Measurements from ENCODE around the gene PDE1C.

Gene PDE1C

DNA sequence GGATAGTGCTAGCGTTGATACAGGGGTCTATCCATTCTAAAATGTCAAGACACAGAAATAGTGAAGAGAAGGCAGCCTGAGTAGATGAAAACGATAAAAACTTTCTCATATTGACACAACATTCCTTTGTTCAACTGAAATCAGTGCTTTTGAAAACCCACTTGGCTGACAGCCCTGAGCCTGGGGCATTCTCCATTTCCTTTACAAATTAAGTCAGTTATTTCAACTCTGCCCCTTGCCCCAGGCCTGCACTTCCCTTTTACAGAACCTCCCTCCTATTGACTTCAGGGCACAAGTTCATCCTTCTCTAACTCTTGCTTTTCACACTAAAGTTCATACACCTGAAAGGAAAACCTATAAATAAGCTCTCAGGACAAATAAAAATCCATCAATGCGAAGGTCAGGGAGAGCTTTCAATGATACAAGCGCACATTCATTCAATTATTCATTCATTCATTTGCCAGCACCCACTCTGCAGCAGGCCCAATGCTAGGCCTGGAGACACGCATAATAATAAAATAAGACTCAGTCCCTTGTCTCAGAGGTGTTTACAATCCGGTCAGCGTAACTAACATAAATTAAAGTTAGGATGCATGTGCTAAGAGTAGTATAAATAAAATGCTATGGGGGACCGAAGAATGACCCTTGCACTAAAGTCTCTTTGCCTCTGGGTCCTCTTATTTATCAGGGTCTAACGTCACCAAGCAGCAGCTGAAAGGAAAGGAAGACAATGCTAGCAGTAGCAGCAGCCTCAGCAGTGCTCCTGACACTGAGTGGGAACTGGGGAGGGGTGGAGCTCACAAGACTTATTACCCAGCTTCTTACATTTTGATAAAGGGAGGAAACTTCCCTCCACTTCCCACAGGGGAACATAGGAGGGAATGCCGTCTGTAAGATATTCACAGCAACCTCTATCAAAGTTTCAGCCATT lies 134.8 kb downstream of the PDE1C start:
- no peak for FAIRE-seq

DNA sequence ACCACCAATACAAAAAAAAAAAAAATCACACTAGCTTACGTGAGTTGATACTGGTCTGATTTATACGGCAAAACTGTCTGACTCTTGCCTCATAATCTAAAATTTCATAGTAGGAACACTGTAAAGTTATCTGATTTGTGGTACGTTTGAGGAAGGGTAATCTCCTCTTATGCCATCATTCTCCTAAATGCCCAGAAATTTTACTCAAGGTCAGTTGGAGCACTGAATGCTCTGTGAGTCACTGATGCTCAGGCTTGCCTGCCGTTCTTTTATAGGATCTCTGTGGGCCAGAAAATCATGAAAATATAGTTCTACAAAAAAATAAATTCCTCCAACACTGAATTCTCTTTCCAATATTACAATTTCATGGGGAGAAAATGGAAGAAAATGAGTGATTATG lies 135.7 kb downstream of the PDE1C start:
- FAIRE-seq = no peak

DNA sequence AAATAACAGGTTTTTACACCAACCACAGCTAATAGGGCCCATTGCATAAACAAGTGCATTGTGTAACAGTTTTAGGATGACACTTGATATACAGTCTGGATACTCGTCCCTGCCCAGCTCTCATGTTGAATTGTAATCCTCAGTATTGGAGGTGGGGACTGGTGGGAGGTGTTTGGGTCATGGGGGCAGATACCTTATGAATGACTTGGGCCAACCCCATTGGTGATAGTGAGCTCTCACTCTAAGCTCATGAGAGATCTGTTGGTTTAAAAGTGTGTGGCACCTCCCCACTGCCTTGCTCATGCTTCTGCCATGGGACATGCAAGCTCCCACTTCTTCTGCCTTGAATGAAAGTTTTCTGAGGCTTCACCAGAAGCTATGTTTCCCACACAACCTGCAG lies 136.7 kb downstream of the PDE1C start:
- FAIRE-seq = no peak

DNA sequence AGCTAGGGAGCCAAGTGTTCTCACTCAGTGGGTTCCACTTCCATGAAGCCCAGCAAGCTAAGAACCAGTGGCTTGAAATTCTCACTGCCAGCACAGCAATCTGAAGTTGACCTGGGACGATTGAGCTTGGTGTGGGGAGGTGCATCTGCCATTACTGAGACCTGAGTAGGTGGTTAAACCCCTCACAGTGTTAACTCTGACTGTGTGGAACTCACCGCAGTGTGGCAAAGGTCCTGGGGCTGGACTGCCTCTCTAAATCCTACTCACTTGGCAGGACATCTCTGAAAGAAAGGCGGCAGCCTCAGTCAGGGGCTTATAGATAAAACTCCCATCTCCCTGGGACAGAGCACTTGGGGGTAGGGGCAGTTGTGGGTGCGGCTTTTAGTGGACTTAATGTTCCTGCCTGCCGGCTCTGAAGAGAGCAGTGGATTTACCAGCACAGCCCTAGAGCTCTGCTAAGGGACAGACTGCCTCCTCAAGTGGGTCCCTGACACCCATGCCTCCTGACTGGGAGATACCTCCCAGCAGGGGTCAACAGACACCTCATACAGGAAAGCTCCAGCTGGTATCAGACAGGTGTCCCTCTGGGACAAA lies 143.1 kb downstream of the PDE1C start:
- no peak for FAIRE-seq

DNA sequence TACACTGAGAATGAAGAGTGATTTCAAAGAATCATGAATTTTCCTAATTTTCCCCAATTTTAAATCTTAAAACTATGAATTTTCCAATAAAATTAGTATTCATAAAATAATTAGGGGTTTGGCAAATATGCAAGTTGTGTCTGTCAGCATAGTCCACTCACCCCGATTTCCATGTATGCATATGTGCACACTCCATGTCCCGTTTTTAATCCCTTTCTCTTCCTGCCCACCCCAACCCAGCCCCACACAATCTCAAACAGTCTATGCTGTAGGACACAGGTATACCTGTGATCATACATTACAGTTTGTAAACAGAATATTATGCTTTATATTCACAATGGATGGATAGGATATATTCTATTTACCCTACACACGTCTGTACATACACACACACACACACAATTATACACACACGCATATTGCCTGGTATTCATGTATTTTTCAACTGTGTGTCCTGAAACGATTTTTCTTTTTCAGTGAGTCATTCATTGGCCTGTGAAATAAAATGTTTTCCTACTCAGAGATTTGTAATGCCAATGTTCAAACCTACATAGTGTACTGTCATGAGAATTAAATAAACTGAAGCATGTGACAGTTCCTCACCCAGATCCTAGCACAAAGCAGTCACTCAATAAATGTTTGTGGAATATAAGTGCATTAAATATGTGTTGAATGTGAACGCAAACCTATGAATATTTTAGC lies 144.3 kb downstream of the PDE1C start:
- no peak for FAIRE-seq

DNA sequence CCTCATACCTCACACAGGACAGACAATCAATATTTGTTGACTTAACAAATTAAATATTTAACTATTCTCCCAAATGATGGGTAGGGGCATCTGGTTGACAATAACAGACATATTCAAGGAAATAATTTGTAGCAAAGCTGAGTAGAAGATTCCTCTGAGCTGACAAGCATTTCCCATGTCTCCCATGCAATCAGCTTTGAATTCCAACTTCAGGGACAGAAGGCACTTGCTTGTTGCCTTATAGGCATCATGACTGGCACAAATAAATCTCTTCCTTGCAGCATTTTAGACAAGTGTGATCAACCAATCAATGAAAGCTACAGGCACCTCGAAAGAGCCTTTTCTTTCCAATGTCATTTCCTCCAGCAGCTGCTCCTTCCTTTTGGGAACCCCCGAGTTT lies 146.0 kb downstream of the PDE1C start:
- no peak for FAIRE-seq

DNA sequence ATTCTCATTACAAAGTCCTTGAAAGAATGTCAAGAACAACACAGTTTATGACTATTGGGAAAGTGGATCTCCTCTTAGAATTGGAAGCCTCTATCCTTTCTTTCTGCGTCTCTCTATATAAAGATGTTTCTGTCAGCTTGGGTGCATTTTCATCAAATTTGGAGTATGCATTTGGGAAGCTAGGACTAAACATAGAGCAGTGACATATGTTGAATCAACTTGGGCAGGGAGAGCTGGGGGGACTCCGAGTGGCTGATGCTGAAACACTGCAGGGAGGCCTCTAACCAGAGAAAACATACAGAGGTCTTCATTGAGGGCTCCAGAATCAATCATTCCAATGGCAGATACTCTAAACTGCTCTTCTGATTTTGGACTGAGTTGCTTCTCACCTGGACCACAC lies 147.4 kb downstream of the PDE1C start:
- FAIRE-seq = no peak

DNA sequence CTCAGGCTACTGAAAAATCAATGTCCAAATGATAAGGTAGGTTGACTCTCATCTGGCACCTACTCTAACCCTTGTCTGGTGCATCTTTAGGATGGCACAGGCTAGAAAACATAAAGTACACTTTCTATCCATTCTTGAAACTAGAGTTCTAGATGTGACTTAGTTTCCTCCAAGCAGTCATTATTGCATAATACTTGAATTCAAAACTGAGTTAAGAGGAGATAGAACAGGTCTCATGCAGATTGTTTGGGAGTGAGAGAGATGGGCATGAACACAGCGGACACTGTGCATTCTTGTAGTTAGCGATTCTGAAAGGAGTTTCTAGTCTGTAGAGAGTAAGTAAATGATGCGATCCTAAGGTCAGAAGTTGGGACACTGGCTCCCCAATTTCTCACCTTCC lies 149.2 kb downstream of the PDE1C start:
- no peak for FAIRE-seq

DNA sequence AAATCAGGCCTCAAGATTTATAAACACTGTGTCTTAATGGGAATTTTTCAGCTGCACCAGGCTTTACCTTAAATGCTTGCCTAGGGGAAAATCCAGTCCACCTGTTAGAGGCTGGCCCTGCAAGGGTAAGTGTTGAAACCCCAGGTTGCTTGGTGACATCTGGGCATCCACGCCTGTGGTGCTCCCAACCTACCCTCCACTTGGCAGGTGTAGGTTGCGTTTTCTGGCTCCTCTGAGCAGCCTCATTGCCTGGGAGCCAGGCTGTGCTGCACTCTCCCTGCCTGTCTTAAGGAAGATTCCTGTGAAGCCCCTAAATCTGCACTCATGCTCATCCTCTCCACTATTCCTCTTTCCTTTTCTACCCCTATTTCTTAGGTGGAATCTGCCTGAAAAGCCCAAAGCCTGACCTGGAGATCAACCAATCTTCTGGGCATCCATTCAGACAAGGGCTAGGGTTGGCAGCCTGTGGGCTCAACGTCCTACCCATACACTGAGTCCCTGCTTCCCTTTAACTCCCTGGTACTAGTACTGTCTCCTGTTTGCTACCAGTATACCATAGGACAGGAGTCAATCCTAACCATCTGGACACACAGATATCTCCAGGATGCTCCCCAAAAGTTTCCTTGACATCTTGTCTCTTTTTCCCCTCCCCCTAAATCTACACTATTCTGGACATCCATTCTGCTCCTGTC lies 150.4 kb downstream of the PDE1C start:
- FAIRE-seq = no peak

DNA sequence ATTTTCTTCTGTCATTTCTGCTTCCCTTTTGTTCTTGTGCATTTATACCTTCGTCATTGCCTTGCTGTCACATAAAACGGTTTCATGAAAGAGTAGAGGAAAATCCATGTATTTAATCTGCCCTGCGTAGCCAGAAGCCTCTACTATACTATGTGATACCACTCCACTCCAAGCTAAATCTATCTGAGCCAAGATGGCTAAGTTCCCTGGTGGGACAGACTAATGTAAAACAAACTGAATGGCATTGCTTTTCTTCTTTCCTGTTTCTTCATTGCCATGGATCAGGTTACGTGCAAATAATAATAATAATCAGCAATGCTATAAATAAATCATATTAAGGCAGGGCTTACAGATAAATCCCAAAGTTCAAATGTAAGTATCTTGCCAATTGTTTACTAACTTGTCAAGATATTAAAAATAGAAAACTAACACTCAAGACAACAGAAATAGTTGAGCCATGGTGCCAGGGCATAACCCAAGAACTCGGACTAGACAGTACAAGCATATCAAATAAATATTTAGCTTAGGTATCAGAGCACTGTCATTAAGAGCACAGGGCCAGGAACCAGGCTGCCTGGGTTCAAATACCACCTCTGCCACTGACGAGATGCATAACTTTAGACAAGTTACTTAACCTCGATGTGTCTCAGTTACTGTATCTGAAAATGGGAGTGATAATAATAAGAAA lies 151.4 kb downstream of the PDE1C start:
- FAIRE-seq = no peak

DNA sequence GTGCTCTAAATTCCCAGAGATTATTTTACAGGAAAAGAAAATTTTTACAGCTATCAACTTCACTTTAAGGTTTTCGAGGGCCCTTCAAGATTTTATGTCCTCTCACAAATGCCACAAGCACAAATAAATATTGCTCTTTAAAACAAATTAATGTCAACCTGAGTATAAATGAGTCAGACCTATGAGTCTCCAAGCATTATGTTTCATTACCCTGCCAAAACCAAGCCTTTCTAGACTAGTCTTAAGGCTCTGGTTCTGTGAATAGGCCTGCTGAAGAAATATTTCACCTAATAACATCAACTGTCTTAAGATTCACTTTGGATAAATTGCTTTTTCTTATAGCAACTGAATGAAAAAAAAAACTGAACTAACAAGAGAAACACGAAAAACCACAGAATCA lies 153.0 kb downstream of the PDE1C start:
- FAIRE-seq = no peak

DNA sequence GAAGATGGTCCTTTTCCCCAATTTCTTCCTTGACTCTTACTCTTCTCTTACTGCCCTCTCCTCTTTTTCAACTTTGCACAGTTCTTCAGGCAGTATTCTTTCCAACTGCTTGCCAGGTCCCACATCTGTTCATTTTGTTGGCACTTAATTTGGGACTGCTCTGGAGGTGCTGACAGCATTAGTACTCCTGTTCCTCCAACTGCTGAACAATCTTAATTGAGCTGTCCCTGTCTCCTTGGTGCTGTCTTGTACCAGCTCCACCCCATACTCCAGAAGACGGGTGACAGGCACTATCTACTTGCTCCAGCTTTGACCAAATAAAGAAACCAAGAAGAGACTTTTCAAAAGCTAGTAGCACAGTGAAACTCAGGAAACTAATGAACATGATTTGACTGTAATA lies 160.0 kb downstream of the PDE1C start:
- FAIRE-seq = no peak

DNA sequence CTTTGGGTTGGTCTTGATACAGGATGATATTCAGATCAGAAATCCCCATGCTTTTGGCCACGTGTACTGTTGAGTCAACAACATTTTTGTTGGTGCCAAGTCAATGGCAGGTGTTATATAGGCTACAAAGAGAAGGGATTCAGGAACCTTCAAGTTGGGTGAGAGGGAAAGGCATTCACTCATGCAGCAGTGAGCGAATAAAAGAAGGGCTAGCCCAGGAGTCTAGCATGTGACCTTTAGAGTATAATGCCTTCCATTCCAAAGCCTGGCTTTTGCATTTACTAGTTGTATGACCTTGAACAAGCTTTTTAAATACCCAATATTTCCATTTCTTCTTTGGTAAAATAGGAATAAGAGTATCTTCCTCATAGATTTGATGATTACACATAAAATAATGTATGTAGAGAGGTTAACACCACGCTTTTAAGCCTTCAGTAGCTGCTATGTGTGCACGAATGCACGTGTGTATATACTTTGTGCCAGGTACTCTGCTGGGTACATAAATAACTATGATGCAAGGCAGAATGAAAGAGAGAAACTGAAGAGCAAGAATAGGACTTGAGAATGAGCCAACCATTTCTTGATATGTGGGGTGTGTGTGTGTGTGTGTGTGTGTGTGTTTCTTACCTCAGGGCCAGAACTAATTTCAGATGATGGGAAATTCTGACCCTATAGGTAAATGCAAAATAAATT lies 163.6 kb downstream of the PDE1C start:
- FAIRE-seq = no peak

DNA sequence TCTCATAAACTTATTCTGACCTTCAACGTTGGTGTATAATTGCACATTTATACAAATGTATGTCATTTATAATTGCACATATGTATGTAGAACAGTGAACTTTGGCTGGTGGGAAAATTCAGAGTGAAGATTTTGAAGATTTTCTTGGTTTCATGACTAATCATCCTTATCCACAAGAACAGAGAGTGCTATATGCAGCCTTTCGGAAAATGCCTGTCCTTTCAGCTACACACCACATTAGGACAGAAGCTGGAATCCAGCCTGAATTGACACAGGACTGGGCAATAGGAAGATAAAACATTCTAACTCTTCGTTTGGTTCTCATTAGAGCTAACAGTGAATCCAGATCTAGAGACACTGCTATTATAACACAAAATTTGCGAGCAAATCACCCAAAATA lies 166.2 kb downstream of the PDE1C start:
- FAIRE-seq = no peak

DNA sequence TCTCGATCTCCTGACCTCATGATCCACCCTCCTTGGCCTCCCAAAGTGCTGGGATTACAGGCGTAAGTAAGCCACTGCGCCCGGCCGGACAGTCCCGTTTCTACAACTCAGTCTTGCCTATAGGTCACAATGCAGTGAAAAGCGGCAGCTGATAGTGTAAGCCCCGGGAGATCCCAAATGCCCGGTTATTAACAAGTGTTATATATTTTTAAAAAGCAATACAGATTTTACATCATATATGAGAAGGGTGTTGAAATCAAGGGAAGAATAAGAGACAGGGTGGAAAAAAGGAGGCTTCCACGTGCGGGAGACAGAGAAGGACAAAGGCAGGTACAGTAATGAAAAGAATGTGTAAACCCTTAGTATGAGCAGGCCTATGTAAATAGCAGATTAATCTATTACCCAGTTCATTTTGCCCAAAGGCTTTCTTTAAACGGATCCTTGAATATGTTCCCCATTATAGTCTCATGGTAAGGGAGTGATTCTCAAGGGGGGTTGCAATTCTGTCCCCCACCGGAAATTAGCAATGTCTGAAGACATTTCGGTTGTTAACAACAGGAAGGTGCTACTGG lies 170.8 kb downstream of the PDE1C start:
- FAIRE-seq = no peak

DNA sequence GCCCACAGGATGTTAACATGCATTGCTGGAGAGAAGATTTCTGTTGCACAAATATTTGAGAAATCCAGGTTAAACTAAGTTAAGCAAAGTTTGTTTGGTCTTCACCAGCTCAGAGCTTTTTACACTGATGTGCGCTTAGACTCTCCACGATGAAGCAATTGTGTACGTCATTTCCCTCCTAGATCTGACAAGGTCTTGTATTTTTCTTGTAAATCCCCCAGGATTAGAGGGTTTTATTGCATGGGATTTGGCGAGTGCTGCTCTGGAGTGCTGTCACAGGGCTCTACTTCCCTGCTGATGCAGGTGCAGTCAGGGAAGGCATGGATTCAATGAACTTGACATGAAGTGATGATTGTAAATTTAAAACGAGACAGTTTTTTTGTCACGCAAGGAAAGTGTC lies 173.3 kb downstream of the PDE1C start:
- no peak for FAIRE-seq

DNA sequence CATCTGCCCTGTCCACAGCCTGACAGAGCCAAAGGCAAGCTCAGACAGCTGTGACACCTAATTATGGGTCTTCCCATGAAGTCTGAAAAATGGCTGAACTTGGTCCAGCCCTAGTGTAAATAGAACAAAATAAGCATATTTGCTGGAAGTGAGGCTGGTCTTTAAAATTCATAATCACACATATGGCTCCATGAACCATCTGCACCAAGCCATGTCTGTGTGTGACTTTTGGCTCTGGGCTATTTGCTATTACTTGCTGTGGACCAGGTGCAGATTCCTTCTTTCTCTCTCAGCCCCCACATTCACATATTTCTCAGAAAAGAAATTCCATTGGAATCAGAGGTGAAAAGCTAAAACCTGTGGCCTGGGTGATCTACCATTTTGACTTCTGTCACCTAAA lies 175.9 kb downstream of the PDE1C start:
- FAIRE-seq = no peak

DNA sequence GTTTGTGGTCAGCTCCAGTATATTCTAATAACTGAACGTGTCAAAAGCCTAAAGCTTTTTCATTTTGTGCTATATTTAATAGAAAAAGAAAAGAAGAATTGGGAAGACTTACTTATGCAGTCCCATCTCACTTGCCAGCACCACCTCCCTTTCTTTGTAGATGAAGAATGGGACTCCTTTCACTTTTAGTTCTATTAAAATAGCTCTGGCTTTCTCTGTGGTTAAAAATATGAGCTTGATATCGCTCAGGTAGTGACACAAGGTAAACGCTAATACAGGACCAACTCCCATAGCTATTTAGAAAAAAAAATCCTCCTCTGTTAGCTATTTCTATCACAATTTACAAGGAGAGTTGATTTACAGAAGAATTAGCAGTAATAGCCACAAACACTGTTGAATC lies 176.8 kb downstream of the PDE1C start:
- FAIRE-seq = no peak

DNA sequence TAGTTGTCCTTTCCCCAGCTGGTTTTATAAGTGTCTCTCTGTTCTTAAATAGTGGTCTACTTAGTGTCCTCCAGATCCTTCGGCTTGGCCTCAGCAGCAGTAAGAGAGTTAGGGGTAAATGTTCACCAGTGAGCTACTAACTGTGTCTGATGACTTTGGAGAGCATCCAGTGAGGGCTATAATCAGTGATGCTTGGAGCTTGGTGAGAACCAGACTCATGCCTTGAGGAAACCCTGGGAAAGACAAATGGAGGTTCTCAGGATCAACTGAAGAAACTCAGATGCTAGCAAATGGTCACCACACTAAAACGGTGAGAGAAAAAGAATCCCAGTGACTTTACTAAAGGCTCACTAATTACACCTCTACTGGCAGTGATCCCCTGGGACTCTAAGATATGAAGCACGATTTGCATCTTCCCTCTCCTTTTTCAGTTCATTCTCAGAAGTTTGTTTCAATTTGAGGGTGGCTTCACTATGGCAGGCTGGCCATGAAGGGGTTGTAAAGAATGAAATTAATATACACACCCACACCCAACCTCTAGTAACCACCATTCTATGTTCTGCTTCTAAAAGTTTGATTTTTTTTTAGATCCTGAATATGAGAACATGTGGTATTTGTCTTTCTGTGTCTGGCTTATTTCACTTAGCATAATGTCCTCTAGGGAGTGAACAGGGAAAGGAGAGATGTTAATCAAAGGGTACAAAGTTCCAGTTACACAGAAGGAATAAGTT lies 177.9 kb downstream of the PDE1C start:
- FAIRE-seq = no peak

DNA sequence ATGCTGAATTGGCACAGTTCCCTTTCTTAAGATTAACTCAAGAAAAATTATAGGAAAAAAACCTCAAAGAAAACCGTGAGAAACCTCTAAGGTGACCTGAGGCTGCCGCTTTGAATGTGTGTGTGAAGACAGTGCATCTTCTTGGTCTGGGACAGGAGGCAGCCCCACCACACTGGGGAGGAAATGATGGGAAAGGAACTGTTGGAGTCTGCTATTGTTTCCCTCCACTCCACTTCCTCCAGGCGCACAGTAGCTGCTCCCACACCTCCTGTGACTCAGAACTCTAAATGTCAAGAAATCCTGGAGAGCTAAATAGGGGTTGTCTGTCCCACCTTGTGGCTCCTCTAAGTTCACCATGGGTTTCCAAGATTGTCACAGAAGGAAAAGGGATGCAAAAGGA lies 179.4 kb downstream of the PDE1C start:
- no peak for FAIRE-seq

DNA sequence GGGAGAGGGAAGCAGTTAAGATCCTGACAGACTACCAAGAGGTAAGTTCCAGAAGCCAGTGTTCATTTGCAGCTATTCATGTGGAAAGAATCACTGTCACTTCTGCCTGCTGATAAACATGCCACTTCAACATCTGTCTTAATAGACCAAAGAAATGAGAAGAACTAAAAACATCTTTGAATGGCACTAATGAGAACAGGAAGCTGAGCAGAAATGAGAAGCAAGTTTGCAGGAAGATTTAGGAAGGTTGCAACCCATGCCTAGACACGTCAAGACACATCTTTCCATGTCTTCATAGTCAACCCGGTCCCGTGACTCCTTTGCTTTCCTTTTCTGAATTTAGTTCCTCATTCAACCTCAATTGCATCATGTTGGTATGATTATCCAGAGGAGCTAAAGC lies 180.0 kb downstream of the PDE1C start:
- FAIRE-seq = no peak

All from islet of Langerhans (tissue), 1 donor.